HepG2 (cell line): ENCODE measurements around the gene MEIS3. TPM values are rescaled to one million over a fixed set of nuclear protein-coding genes. Genes with fewer than 3 reads are reported as not detected.

ENCODE experiments used
- ATAC-seq: fragments of 200-7000 bp; cut with Tn5 transposase; 3 replicates; pipeline ENCODE4 v1.9.1; 2020; ENCODE audit warnings: mild to moderate bottlenecking, moderate library complexity
- BruUV-seq: library from RNA; stranded (reverse); fragments of 400-500 nt; replicated peaks from 2 replicates; lab custom pipeline; 2021; lab: Mats Ljungman, UMichigan
- CTCF ChIA-PET: fragments of 300-600 bp; formaldehyde crosslinking; extraction: SDS; loops from one replicate; lab custom pipeline; 2021; ENCODE audit warnings: low total read pairs, inconsistent platforms, low intra/inter-chr PET ratio; lab: Yijun Ruan, JAX
- POLR2A ChIA-PET: fragments of 350-600 bp; sonication (Branson Sonifier 250); formaldehyde crosslinking; loops from one replicate; lab custom pipeline; 2020; ENCODE audit warnings: antibody characterized with exemption, inconsistent platforms; lab: Yijun Ruan, JAX
- DNase-seq: peaks from one replicate; pipeline ENCODE4 v3.0.0-alpha.2; 2015; ENCODE audit warnings: low spot score
- FAIRE-seq: peaks from 3 replicates; lab custom pipeline; 2011; peaks lifted over from hg19 to GRCh38; lab: Jason Lieb, UNC
- H2AFZ ChIP-seq: one replicate; pipeline ENCODE4 v1.6.1; 2011; ENCODE audit warnings: low read length, inconsistent platforms
- H3K27ac ChIP-seq: fragments of 300-600 bp; 3 replicates; pipeline ENCODE4 v1.8.0; 2011; ENCODE audit warnings: mixed run types, mild to moderate bottlenecking, mixed read lengths, low read length, inconsistent platforms; ENCODE audit not compliant: insufficient read depth; ENCODE audit errors: extremely low read length
- H3K27me3 ChIP-seq, 2 experiments: fragments of 200-600 bp in 1 of 2; 2 replicates in 1 of 2; 3 replicates in 1 of 2; pipeline versions ENCODE4 v1.6.0 to v1.8.0; 2011; ENCODE audit warnings: low read length in 2 of 2, mild to moderate bottlenecking in 2 of 2, moderate library complexity in 2 of 2, inconsistent platforms in 1 of 2; ENCODE audit not compliant: insufficient read depth in 2 of 2, control insufficient read depth in 1 of 2
- H3K36me3 ChIP-seq, 2 experiments: fragments of 200-600 bp in 1 of 2; replicated peaks in 1 of 2; 2 replicates in 1 of 2; 3 replicates in 1 of 2; pipeline versions ENCODE4 v1.5.1 to v1.8.0; 2011; ENCODE audit warnings: low read length in 2 of 2, inconsistent platforms in 1 of 2; ENCODE audit not compliant: insufficient read depth in 2 of 2, control insufficient read depth in 1 of 2
- H3K4me1 ChIP-seq: 2 replicates; pipeline ENCODE4 v1.5.1; 2012; ENCODE audit warnings: low read length, inconsistent platforms; ENCODE audit not compliant: insufficient read depth
- H3K4me2 ChIP-seq: 2 replicates; pipeline ENCODE4 v1.6.0; 2011; ENCODE audit warnings: low read depth, low read length, inconsistent platforms
- H3K4me3 ChIP-seq, 3 experiments: fragments of 200-600 bp in 1 of 3; sonication (generic), shearing (Covaris generic) in 1 of 3; replicated peaks in 1 of 3; 2 replicates each; pipeline ENCODE4 v1.5.1; 2011 to 2016; ENCODE audit warnings: low read length in 3 of 3, inconsistent platforms in 2 of 3, low read depth in 2 of 3, mild to moderate bottlenecking in 2 of 3, control low read depth in 1 of 3, mixed read lengths in 1 of 3; ENCODE audit not compliant: insufficient read depth in 1 of 3
- H3K79me2 ChIP-seq: one replicate; pipeline ENCODE4 v1.6.1; 2011; ENCODE audit warnings: low read length, inconsistent platforms; ENCODE audit not compliant: insufficient read depth
- H3K9ac ChIP-seq: 2 replicates; pipeline ENCODE4 v1.6.0; 2011; ENCODE audit warnings: mild to moderate bottlenecking, low read depth, low read length, inconsistent platforms; ENCODE audit not compliant: insufficient read depth
- H3K9me3 ChIP-seq: 2 replicates; pipeline ENCODE4 v1.5.1; 2012; ENCODE audit warnings: mild to moderate bottlenecking, low read length
- H4K20me1 ChIP-seq: 2 replicates; pipeline ENCODE4 v1.6.0; 2011; ENCODE audit warnings: inconsistent platforms, mild to moderate bottlenecking, low read length, moderate library complexity; ENCODE audit not compliant: insufficient read depth
- FLYWCH1 ChIP-seq: sonication (generic); formaldehyde crosslinking; IDR thresholded peaks from 2 replicates; pipeline ENCODE4 v1.8.1; 2023; ENCODE audit warnings: mild to moderate bottlenecking, missing genetic modification reagents
- HNRNPL ChIP-seq: fragments of 200-400 bp; formaldehyde crosslinking; IDR thresholded peaks from 2 replicates; pipeline ENCODE4 v1.6.1; 2017; ENCODE audit warnings: mild to moderate bottlenecking, low read depth, low read length
- KMT2B ChIP-seq: IDR thresholded peaks from 2 replicates; pipeline ENCODE4 v1.6.1; 2016; ENCODE audit warnings: missing genetic modification reagents, missing compliant biosample characterization
- NCOA1 ChIP-seq: sonication (generic); formaldehyde crosslinking; IDR thresholded peaks from 2 replicates; pipeline ENCODE4 v1.9.0; 2021; ENCODE audit warnings: missing genetic modification reagents
- NFKBIZ ChIP-seq: IDR thresholded peaks from 2 replicates; pipeline ENCODE4 v1.6.1; 2018; ENCODE audit warnings: missing genetic modification reagents, missing compliant biosample characterization
- RBFOX2 ChIP-seq: fragments of 200-400 bp; formaldehyde crosslinking; IDR thresholded peaks from 2 replicates; pipeline ENCODE4 v1.6.1; 2017; ENCODE audit warnings: low read depth, mild to moderate bottlenecking, low read length
- WGBS: methylation state at CpG from one replicate; pipeline ENCODE4 v1.1.6; 2017; ENCODE audit warnings: low lambda C conversion rate; 5-methylcytosine and 5-hydroxymethylcytosine counted together
- in situ Hi-C: cut with HindIII; loops from 2 replicates; pipeline ENCODE4 v1.10.0; 2017; ENCODE audit warnings: low pct_unique_long_range_greater_than_20kb; ENCODE audit not compliant: extremely low pct_ligation_motif_present
- intact Hi-C: fragments of 100-400 bp; cut with micrococcal nuclease; formaldehyde crosslinking; loops from one replicate; pipeline ENCODE4 v1.10.0; 2022; ENCODE audit not compliant: unreplicated experiment
- polyA plus RNA-seq, 8 experiments: library from polyadenylated mRNA; depleted of rRNA in 3 of 8; stranded (reverse) in 7 of 8; unstranded in 1 of 8; fragments of >200 nt; fragmentation: Illumina TruSeq in 4 of 8; extraction: Trizol in 4 of 8; gene quantifications; 2 replicates each; pipeline versions ENCODE4 v1.2.1 to v1.2.3, GENCODE V29; 2011 to 2016; ENCODE audit warnings: low read depth in 4 of 8, missing spikeins in 1 of 8, mixed read lengths in 1 of 8; ENCODE audit not compliant: insufficient read depth in 1 of 8
- total RNA-seq, 5 experiments: library from RNA; depleted of rRNA; stranded (reverse); fragments of >200 nt; fragmentation: Illumina TruSeq; extraction: Trizol; gene quantifications; 2 replicates each; pipeline ENCODE4 v1.2.3, GENCODE V29; 2016; ENCODE audit warnings: low read depth in 1 of 5
- TF ChIP-seq, protein P1 (sequence below): sonication (generic); formaldehyde crosslinking; IDR thresholded peaks from 2 replicates; pipeline ENCODE4 v1.5.1; 2020; ENCODE audit warnings: mild to moderate bottlenecking, moderate library complexity, missing genetic modification reagents

MEIS3 gene
- total and polyA plus RNA-seq, 2 of the 13 experiments (the other 11 are each of a cell fraction or from before 2014, with no cell fraction given) = 0.09 to 0.70 TPM

DNA sequence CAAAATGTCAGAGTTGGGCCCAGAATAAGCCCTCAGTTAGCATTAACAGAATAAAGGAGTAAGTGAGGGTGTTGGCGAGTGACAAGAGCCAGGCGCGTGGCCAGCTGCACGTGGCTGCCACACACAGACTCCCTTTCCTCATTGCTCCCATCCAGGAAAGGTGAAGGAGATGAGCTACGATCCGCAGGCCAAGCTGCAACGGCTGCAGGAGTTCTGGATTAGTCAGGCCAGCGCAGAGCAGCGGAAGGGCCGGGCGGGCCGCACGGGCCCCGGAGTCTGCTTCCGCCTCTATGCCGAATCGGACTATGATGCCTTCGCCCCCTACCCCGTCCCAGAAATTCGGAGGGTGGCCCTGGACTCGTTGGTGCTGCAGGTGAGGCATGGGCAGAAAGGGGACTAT, 57.0 kb downstream of the MEIS3 start:
- DNase-seq (no peak), ATAC-seq (no peak), FAIRE-seq (no peak)
- Histone ChIP-seq H2AFZ (no peak overlapping the region), H3K4me3 (no peak overlapping the region), H3K4me1 (no peaks in the 10 kb centered on the region), H4K20me1 (0 out of 2 replicates have a peak, but pooled peaks cover 6% of the 10 kb centered on the region), H3K27ac (no peak overlapping the region), H3K4me2 (no peak overlapping the region), H3K27me3 (no peaks in the 10 kb centered on the region), H3K79me2 (no peaks in the 10 kb centered on the region), H3K9ac (no peak overlapping the region), H3K36me3 (peaks cover 36 to 68% of the 10 kb centered on the region in 2 experiments), H3K9me3 (no peaks in the 10 kb centered on the region)
- intact Hi-C loops (no loop called here), in situ Hi-C loops (no loop called here)
- POLR2A ChIA-PET = interaction anchor here (0.6 kb wide), 1 partner anchor 88 kb away, joined by 4 read pairs; no protein-coding TSS in a partner anchor
- no TSS peak for BruUV-seq
- TF ChIP-seq RBFOX2 (0 out of 2 replicates have a peak, but pooled peaks have one; percentile 27), KMT2B (no peak)
- 97% methylated on average over 20 of the region's 21 CpGs for WGBS
- CTCF ChIA-PET = no interaction called here

DNA sequence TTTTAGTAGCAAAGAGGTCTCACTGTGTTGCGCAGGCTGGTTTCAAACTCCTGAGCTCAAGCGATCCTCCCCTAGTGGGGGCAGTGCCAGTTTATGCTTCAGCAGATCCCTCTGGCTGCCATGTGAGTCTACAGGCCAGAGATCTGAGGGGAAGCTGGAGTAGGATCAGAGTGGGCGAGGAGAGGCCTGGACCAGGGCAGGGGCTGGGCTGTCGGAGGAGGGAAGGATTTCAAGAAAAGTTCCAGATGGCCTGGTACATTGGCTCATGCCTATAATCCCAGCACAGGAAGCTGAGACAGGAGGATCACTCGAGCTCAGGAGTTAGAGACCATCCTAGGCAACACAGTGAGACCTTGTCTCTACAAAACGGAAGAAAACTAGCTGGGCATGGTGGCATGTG, 60.4 kb downstream of the MEIS3 start:
- no peak for FAIRE-seq
- no peak overlapping the region for H3K4me3 ChIP-seq
- TF ChIP-seq HNRNPL (no peak), FLYWCH1 (no peak), NCOA1 (CRISPR knock-in tag) (no peak), NFKBIZ (no peak)
- TF ChIP-seq, protein P1, sequence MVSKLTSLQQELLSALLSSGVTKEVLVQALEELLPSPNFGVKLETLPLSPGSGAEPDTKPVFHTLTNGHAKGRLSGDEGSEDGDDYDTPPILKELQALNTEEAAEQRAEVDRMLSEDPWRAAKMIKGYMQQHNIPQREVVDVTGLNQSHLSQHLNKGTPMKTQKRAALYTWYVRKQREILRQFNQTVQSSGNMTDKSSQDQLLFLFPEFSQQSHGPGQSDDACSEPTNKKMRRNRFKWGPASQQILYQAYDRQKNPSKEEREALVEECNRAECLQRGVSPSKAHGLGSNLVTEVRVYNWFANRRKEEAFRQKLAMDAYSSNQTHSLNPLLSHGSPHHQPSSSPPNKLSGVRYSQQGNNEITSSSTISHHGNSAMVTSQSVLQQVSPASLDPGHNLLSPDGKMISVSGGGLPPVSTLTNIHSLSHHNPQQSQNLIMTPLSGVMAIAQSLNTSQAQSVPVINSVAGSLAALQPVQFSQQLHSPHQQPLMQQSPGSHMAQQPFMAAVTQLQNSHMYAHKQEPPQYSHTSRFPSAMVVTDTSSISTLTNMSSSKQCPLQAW = no peak
- CTCF ChIA-PET = no interaction called here
- no peak for ATAC-seq
- no peaks in the 10 kb centered on the region for H3K27me3 ChIP-seq
- in situ Hi-C loops = no loop called here
- H3K9ac ChIP-seq = no peak overlapping the region
- peaks cover 37 to 78% of the 10 kb centered on the region in 2 experiments for H3K36me3 ChIP-seq
- no peak overlapping the region for H2AFZ ChIP-seq
- 0 out of 2 replicates have a peak, but pooled peaks cover 1% of the 10 kb centered on the region for H4K20me1 ChIP-seq
- DNase-seq = no peak
- intact Hi-C loops = no loop called here
- H3K4me1 ChIP-seq = peaks cover 2% of the 10 kb centered on the region
- H3K79me2 ChIP-seq = no peaks in the 10 kb centered on the region
- WGBS = 98% methylated on average over 5 of the region's 6 CpGs
- H3K27ac ChIP-seq = no peak overlapping the region
- H3K4me2 ChIP-seq = no peak overlapping the region
- H3K9me3 ChIP-seq = no peaks in the 10 kb centered on the region
- POLR2A ChIA-PET = no interaction called here
- BruUV-seq = no TSS peak
